GM21786 (cell line): ENCODE measurements around the gene FAM162A.

Experiments
- ATAC-seq: cut with Tn5 transposase; IDR thresholded peaks from one replicate; pipeline ENCODE4 v1.9.1; 2021; ENCODE audit not compliant: unreplicated experiment

The FAM162A gene

DNA sequence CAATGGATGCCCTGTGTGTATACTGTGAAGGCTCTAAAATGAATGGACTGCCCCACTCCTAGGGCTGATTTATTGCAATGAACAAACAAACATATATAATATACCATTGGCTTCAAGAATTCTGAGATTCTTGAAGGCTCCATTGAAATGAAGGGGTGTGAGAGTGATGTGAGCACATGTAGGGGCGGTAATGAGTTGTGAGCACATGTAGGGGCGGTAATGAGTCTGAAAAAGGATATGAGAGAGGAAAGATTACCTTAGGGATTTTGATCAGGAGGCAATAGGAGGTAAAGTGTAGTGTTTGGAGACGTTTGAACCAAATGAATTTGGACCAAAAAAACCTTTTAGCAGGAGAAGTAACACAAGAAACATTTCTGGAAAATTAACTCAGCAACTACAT lies 3.7 kb downstream of the FAM162A start:
- ATAC-seq: no peak

DNA sequence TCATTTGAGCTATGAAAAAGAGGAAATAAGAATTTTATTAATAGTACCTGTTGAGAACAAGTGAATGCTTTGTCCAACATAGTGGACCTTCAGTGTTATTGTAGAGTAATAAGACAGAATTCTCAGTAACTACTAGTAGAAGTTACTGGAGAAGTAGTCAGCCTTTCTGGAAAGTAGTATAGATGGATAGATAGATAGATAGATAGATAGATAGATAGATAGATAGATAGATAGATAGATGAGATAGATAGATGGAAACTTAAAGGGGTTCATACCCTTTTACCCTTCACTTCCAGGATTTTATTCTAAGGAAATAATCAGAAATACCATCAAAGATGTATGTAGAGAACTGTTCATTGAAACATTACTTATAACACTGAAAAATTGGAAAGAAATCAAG lies 5.2 kb downstream of the FAM162A start:
- no peak for ATAC-seq

DNA sequence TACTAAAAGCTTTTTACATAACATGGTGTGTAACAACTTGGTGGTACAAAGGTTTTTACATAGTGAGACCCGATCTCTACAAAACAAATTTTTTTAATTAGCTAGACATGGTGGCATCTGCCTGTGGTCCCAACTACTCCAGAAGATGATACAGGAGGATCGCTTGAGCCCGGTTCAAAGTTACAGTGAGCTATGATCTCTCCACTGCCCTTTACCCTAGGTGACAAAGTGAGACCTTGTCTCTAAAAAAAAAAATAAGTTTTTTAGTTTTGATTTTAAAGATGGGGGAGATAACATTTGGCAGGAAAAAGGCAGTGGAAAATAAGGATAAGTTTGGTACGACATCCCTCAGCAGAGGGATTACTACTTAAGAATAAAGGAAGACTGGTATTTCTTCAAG lies 5.9 kb downstream of the FAM162A start:
- ATAC-seq: no peak

DNA sequence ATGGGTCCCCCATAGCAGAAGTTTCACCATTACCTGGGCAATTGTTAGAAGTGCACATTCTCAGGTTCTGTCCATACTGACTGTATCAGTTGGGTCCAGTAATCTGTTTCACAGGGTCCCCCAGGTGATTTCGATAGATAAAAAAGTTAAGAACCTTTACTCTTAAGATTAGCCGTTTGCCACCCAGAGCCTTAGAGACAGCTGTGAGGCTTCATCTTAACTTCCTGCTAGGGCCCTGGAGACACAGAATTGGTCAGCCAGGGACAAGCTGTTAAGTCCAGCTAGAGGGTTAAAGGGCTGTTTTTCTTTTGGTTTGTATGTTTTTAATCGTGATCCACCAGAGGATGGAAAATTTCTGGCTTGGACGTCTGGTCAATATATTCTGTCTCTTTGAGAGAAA lies 6.7 kb downstream of the FAM162A start:
- ATAC-seq: no peak

DNA sequence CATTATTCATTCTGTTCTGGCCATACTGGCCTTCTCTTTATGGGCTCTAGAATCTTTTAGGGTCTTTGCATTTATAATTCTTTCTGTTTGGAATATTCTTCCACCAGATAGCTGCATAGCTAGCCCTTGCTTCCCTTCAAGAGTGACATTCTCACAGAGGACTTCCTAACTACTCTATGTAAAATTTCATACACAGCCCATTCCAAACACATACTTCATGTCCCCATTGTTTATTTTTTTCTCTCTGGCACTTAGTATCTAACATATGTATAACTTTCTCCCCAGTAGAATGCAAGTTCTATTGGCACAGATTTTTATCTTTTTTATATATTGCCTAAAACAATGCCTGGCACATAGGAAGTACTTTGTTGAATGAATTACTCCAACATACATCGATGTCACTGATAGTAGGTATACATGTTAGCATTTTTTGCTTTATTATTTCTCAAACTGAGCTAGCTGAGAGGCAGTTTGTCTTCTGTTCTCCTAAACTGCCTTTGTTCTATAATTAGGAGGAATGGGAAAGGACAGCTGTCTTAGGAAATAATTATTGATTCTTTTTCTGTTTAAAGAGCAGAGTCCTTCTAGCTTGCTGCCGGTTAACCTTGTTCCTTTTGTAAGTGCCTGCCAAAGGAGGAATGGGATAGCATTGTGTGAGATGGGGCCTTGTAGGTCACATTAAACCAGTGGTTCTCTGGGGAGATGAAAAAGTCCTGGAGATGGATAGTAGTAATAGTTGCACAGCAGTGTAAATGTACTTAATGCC lies 7.9 kb downstream of the FAM162A start:
- ATAC-seq: no peak

DNA sequence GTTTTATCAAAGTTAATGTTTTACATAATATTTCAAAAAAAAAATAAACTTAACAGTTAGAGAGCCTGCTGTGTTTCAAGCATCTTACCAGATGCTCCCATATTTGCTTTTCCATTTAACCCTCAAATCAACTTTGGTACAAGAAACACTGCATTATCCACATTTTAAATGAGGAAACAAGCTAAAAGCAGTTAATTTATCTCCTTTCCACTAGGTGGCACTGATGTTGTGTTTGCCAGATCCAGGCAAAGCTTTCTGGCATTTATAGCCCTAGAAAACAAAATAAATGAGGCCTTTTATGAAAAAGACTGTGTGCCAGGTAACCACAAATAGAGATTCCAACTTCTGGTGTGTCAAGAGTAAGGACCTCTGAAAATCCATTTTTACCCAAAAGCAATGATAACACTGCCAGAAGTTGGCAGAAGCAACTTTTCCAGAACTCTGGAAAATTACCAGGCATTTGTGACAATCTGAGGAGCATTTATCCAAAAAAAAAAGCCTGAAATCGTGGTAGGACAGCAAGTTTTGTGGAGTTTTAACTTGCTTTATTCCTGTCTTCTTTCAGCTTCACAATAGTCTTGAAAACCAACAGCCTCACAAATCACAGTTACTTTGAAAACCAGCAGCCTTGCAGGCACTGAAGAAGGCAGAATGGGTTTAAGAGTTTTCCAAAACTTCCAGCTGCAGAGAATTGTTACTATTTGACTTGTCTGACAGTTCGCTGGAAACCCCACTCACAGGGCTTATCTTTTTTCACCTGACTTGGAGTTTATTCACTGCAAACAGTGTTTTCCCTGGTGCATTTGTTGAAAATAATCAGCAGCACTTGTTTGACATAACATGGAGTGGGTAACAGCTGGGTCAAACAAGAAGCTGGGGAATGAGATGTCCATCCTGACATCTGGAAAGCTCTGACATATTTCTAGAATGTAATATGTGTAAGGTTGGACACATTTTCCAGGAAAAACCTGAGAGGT lies 9.2 kb downstream of the FAM162A start:
- ATAC-seq: no peak

DNA sequence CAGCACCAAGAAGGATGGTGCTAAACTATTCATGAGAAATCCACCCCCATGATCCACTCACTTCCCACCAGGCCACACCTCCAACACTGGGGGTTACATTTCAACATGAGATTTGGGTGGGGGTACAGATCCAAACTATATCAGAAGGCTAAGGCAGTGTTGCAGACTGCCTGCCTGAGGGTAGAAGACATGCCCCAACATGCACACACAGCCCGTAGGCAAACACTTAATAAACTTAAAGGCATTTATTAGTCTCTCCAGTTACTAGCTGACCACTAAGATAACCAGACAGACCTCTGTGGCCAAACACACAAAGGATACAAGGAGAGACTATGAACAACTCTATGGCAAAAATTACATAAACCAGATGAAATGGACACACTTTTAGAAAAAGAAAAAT lies 10.2 kb downstream of the FAM162A start:
- ATAC-seq: no peak

DNA sequence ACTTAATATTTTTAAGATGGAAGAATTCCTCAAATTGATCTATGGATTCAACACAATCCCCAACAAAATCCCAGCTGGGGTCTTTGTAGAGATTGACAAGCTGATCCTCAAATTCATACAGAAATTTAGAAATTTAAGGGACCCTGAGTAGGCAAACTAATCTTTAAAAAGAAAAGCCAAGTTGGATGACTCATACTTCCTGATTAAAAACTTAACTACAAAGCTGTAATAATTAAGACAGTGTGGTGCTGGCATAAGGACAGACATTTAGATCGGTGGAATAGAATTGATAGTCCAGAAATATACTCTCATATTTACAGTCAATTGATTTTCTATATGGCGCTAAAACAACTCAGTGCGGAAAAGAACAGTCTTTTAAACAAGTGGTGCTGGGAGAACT lies 11.6 kb downstream of the FAM162A start:
- ATAC-seq: no peak

DNA sequence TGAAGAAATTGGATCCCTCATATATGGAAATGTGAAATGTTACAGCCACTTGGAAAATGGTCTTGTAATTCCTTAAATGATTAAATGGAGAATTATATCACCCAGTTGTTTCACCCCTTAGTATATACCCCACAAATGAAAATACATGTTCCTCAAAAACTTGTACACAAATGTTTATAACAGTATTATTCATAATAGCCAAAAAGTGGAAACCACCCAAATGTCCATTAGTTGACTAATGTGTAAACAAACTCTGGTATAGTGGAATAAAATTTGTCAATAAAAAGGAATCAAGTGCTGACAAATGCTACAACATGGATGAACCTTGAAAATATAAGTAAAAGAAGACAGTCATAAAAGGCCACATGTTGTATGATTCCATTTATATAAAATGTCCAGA lies 12.5 kb downstream of the FAM162A start:
- no peak for ATAC-seq

DNA sequence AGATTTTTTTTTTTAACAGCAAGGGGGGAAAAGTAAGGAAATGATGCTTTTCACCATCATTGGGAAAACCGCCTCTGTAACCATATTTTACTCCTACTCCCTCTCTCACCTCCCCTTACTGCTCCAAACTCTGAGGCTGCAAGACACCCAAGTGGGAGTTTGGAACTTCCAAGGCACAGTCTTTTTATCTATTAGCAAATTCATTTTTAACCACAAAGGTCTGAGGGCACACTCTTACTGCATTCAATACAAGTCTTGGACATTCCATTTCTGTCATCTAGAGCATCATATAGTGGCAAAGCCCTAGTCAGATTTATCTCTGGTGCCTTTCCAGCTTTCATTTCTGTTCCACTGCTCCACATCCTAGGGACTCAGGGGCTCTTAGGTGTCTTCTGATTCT lies 13.2 kb downstream of the FAM162A start:
- no peak for ATAC-seq

DNA sequence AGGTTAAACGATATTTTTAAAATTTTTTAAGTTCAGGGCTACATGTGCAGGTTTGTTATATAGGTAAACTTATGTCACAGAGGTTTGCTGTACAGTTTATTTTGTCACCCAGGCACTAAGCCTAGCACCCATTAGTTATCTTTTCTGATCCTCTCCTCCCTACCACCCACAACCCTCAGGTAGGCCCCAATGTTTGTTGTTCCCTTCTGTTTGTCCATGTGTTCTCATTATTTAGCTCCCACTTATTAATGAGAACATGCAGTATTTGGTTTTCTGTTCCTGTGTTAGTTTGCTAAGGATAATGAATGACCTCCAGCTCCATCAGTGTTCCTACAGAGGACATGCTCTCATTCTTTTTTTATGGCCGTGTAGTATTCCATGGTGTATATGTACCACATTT lies 14.9 kb downstream of the FAM162A start:
- ATAC-seq: no peak

DNA sequence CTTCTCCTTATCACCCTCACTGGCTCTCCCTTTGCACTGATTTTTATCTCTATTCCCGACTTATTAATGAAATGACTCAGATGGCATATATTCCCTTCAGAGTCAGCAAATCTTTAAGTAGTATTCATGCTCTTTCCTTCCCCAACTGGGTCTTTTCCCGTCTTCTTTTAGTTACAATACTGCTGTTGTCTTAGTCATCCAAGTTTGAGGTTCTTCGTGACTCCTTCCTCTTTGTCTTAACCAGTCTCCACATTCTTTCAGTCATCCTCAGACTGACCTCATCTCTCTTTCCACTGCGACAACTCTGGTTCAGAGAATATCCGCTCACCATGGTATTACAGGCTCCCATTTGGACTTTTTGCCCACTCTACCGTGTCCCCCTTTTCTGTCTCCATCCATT lies 19.5 kb downstream of the FAM162A start:
- ATAC-seq: no peak

DNA sequence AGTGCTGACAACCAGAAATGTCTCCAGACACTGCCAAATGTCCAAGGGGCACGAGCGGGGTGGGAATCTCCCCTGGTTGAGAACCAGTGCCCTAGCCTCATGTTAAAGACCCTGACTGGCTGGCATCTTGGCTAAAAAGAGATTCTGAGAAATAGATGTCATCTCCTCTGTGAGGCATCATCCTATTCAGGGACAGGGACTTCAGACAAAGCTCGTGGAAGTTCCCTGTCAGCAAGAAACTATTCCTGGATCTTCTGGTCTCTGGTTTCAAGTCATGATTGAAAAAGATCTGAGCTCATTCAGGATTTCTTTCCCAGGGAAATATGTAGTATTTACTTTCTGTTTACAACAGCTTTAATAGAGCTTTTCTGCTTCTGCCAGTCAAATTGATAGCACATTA lies 21.0 kb downstream of the FAM162A start:
- no peak for ATAC-seq

DNA sequence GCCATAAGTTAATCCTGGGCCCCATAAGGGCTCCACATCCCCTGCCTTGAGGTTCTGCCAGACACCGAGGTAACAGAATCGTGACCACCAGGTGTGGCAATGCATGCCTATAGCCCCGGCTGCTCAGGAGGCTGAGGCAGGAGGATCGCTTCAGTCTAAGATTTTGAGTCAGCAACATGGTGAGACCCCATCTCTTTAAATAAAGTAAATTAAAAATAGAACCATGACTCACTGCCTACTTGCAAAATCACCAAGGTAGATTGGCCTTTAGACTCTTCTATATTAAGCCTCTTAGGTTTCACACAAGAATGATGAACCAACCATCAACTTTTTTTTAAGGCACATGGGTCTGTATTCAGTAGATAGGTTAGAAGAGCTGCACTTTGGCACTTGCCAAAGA lies 22.2 kb downstream of the FAM162A start:
- ATAC-seq: no peak

DNA sequence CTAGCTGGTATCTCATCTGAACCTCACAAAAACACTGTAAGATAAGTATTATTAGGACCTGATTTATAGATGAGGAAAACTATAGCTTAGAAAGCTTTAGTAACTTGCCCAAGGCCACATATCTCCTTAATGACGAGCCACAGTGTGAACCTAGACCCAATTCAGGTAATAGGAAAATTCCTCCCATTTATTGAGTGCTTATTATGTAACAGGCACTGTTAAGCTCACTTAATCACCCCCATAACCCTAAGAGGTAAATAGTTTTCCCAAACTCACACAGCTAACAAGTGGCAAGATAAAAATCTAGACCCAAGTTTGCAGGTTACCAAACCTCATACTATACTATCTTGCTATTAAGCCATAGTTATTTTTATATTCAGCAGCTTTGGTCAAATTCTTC lies 24.0 kb downstream of the FAM162A start:
- no peak for ATAC-seq

DNA sequence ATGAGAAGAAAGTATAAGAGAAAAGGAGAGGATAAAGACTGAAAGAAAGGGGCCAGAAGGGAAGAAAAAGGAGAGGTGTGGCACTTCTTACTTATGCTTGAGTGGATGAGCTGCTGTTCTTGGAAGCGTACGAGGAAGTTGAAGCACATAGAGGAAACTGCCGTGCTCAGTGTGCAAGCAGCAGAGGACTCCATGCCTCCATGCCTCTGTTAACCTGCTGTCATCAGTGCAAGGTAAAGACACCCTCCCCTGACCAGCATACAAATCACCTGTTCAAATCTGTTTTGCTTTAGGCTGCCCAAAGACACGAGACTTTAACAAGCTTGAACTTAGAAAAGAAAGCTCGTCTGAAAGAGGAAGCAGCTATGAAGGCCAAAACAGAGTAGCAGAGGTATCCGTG lies 25.5 kb downstream of the FAM162A start:
- ATAC-seq: no peak

DNA sequence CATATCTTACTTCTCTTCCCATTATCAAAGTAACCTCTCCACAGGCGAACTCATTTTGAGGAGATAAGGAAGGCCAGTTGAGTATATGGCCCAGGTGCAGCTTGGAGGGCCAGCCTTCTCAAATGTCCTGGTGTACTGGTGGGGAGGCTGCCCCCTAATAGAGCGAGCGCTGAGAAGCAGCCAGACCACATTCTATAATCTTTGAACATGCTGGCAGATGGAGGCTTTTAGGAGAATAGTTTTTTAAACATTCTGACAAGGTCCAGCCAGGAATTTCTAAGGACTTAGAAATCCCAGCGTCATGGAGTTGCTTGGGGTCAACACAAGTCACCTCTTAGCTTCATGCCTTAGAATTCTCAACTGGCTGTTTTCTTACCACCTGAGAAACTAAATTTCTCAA lies 26.1 kb downstream of the FAM162A start:
- no peak for ATAC-seq

DNA sequence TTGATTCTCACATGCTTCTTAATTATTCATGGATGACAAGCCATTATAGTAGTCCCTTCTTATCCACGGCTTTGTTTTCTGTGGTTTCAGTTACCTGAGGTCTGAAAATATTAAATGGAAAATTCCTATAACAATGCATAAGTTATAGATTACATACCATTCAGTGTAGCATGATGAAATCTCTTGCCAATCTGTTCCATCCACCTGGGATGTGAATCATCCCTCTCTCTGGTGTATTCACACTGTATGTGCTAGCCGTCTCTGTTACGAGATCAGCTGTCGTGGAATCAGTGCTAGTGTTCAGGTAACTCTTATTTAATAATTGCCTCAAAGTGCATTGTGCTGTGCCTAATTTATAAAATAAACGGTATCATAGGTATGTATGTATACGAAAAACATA lies 26.7 kb downstream of the FAM162A start:
- no peak for ATAC-seq

DNA sequence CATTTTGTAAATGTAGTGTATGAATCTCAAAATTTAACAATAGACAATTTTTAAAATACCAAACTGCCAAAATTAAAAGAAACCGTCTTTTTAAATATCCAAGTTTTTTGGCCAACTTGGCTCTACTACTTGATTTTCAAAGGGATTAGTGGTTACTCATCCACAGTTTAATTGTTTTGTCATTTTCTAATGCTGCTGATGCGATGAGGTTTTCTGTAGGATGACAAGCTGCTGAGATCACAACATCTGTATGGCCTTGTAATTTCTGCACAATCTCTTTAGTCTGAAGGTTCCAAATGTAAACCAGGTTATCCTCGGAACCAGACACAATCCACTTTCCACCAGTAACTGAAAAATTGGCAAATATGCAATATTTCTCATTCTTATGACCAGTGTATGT lies 30.4 kb downstream of the FAM162A start:
- no peak for ATAC-seq

DNA sequence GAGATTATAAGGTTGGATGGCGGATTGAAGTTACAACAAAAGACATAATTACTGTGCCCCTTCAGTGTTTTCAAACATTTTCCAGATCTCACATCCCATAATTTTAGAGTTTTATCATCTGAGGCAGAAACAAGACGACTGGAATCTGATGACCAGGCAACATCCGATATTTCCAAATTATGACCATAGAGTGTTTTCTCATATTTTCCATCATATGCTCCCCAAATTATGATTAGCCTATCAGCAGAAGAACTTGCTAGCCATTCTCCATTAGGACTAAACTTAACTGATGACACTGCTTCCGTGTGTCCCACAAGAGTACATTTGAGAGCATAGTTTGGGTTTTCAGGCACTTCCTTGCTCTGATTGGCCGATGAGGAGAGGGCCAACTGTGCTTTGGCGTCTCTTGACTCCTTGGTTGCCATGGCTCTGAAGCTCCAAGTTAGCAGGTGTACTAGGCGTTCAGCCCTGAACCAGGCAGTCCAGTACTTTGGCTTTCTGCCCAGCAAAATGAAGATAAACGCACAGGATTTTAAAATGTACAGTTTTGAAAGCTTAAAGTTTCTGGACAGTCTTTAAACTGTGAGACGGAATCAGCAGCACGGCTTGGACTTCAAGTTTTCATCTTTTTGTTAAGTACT lies 31.2 kb downstream of the FAM162A start:
- peak; percentile 51 for ATAC-seq

DNA sequence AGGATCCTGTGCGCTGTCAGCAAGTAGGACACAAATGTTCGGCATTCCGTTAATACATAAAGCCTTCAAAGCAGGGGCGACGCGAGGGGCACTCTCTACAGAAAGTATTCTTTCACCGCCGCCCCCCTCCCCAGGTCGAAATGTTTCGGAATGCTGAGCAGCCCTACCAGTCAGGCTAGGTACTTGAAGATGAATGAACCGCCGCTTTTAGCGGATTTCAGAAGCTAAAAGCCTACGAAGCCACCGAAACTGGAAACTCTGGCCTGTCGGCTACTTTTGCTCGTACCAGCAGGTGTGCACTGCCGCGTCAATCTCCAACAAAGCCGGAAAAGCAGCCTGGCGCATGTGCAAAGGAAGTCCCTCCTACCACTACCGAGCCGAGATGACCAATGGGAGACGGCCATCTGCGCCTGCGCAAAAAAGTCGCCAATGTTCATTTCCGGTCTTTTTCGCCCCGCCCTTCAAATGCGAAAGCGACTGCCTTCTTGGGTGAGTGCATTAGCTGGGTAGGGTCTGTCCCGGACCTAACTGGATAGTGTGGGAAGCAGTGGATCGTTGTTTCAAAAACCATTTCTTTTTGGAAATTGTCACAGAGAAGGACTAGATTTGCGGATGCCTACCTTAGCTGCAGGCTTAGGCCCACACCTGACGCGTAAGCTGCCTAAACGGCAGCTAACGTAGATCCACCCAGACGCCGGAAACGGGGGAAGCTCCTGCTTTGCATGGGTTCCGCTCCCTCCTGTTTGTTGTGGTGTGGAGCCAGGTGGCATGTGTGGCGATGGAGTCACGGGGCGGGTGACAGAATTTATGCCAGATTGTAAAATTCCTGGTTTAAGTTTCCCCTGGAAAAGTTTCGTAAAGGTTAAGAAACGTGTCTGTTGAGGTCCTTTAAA lies 32.0 kb downstream of the FAM162A start, which contains the start of gene WDR5B:
Gene WDR5B (minus strand): TSS at position 301 of the 893 bp plus-strand sequence. CDS start 534 bp downstream, outside the sequence.
- ATAC-seq: peak; percentile 83
